Measurements from ENCODE around the gene CA11. TPM values are rescaled to one million over a fixed set of nuclear protein-coding genes. Genes with fewer than 3 reads are reported as not detected.

Gene CA11
- polyA plus RNA-seq, 1 of the 3 experiments (the other 2 are of a cell fraction), result 13.1 TPM

DNA sequence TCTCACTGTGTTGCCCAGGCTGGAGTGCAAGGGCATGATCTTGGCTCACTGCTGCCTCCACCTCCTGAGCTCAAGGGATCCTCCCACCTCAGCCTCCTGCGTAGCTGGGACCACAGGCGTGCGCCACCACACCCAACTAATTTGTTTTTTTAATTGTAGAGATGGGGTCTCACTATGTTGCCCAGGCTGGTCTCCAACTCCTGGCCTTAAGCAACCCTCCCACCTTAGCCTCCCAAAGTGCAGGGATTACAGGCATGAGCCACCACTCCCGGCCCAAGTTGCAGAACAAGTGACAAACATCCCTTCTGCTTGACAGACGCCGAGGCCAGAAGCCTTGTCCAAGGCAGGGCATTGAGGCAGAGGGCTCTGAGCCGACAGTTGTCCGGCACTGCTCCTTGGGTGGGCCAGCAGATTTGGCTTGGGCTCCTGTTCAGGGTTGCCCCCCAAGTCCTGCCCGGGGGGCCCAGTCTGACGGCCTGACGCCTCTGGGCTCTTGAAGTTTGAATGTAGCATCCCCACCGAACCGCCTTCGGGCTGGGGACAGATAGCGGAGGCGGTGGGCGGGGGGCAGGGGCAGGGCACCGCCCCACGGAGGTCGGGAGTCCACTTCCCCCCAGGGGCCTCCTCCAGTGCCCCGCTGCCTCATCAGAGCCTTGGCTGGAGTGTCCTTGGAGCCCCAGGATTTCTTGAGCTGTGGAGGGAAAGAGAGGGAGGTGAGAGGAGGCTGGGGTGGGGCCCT is 45.1 kb downstream of the CA11 start:
- H4K20me1 ChIP-seq (ENCODE audit: insufficient read depth), result no peaks in the 10 kb centered on the region
- WGBS (ENCODE audit: low lambda C conversion rate), result 84% methylated on average over 18 of the region's 21 CpGs
- POLR2A ChIA-PET, result no interaction called here

More for the DNA sequence above, 45.1 kb downstream of the CA11 start:
- Histone ChIP-seq H3K36me3 (replicated peaks in 1 of 2; ENCODE audit: control insufficient read depth in 1 of 2, insufficient read depth in 2 of 2, low read length in 1 of 2) (no peaks in the 10 kb centered on the region), H3F3A (replicated peaks; ENCODE audit: insufficient read depth) (no peaks in the 10 kb centered on the region), H3K27me3 (ENCODE audit: insufficient read depth) (no peaks in the 10 kb centered on the region; the same call in 1 of the 2 replicates), H3K9me3 (no peaks in the 10 kb centered on the region), H3K79me2 (ENCODE audit: insufficient read depth) (no peaks in the 10 kb centered on the region), H3K9ac (no peak overlapping the region), H3K4me3 (ENCODE audit: low read depth in 2 of 2, low read length in 1 of 2) (no peak overlapping the region), H2AFZ (ENCODE audit: low read depth) (no peak overlapping the region), H3K27ac (ENCODE audit: low read depth in 2 of 2, low read length in 1 of 2) (no peak overlapping the region), H3K4me1 (ENCODE audit: control insufficient read depth in 1 of 2, insufficient read depth in 2 of 2, low read depth in 1 of 2, low read length in 1 of 2) (no peaks in the 10 kb centered on the region), H3K9me2 (no peaks in the 10 kb centered on the region), H3K4me2 (no peak overlapping the region)
- no peak for DNase-seq
- CTCF ChIA-PET, result interaction anchor here (1.0 to 1.4 kb wide), 2 partner anchors 12 to 112 kb away, joined by 6 to 13 read pairs; no protein-coding TSS in a partner anchor
- TF ChIP-seq FOSL2 (IDR thresholded peaks at IDR 0.05; ENCODE audit: borderline replicate concordance, low read depth) (no peak), NFIC (IDR thresholded peaks at IDR 0.05; ENCODE audit: borderline replicate concordance) (no peak), FOXJ3 (CRISPR knock-in tag; IDR thresholded peaks at IDR 0.05) (no peak), SIN3A (IDR thresholded peaks at IDR 0.05; ENCODE audit: borderline replicate concordance, low read depth, low read length) (no peak), SMC3 (IDR thresholded peaks at IDR 0.05; ENCODE audit: low read depth, low read length) (no peak), TEAD4 (IDR thresholded peaks at IDR 0.05; ENCODE audit: borderline replicate concordance, insufficient read depth) (no peak), IRF3 (IDR thresholded peaks at IDR 0.05; ENCODE audit: low read depth, low read length) (no peak), RAD21 (IDR thresholded peaks at IDR 0.05; ENCODE audit: low read length) (no peak), MXI1 (IDR thresholded peaks at IDR 0.05; ENCODE audit: low read depth, low read length) (no peak)
- TF ChIP-seq, protein P1, sequence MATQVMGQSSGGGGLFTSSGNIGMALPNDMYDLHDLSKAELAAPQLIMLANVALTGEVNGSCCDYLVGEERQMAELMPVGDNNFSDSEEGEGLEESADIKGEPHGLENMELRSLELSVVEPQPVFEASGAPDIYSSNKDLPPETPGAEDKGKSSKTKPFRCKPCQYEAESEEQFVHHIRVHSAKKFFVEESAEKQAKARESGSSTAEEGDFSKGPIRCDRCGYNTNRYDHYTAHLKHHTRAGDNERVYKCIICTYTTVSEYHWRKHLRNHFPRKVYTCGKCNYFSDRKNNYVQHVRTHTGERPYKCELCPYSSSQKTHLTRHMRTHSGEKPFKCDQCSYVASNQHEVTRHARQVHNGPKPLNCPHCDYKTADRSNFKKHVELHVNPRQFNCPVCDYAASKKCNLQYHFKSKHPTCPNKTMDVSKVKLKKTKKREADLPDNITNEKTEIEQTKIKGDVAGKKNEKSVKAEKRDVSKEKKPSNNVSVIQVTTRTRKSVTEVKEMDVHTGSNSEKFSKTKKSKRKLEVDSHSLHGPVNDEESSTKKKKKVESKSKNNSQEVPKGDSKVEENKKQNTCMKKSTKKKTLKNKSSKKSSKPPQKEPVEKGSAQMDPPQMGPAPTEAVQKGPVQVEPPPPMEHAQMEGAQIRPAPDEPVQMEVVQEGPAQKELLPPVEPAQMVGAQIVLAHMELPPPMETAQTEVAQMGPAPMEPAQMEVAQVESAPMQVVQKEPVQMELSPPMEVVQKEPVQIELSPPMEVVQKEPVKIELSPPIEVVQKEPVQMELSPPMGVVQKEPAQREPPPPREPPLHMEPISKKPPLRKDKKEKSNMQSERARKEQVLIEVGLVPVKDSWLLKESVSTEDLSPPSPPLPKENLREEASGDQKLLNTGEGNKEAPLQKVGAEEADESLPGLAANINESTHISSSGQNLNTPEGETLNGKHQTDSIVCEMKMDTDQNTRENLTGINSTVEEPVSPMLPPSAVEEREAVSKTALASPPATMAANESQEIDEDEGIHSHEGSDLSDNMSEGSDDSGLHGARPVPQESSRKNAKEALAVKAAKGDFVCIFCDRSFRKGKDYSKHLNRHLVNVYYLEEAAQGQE (IDR thresholded peaks at IDR 0.05; ENCODE audit: low read depth, low read length), result no peak
- TF ChIP-seq, protein P2, sequence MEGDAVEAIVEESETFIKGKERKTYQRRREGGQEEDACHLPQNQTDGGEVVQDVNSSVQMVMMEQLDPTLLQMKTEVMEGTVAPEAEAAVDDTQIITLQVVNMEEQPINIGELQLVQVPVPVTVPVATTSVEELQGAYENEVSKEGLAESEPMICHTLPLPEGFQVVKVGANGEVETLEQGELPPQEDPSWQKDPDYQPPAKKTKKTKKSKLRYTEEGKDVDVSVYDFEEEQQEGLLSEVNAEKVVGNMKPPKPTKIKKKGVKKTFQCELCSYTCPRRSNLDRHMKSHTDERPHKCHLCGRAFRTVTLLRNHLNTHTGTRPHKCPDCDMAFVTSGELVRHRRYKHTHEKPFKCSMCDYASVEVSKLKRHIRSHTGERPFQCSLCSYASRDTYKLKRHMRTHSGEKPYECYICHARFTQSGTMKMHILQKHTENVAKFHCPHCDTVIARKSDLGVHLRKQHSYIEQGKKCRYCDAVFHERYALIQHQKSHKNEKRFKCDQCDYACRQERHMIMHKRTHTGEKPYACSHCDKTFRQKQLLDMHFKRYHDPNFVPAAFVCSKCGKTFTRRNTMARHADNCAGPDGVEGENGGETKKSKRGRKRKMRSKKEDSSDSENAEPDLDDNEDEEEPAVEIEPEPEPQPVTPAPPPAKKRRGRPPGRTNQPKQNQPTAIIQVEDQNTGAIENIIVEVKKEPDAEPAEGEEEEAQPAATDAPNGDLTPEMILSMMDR (IDR thresholded peaks at IDR 0.05), result no peak

Data from SK-N-SH (cell line).